GM12878 (cell line): ENCODE data around the gene BTG2. TPM values are rescaled to one million over a fixed set of nuclear protein-coding genes. Genes with fewer than 3 reads are reported as not detected.

Experiments
- BACH1 ChIP-seq: fragments of 450-650 bp; IDR thresholded peaks from 2 replicates; pipeline ENCODE4 v1.6.1; 2017; ENCODE audit warnings: mild to moderate bottlenecking, borderline replicate concordance
- CHD2 ChIP-seq: IDR thresholded peaks from 2 replicates; pipeline ENCODE4 v1.6.1; 2011; ENCODE audit warnings: low read depth, low read length, improper control_type of control experiment, borderline replicate concordance
- E2F8 ChIP-seq: fragments of 450-650 bp; IDR thresholded peaks from 2 replicates; pipeline ENCODE4 v1.6.1; 2018; ENCODE audit warnings: mild to moderate bottlenecking, low read depth, moderate library complexity; ENCODE audit not compliant: partially characterized antibody
- GABPA ChIP-seq: IDR thresholded peaks from 2 replicates; pipeline ENCODE4 v1.6.1; 2014; ENCODE audit warnings: antibody characterized with exemption, low read depth, mild to moderate bottlenecking, inconsistent platforms
- MTA2 ChIP-seq: fragments of 450-650 bp; IDR thresholded peaks from 2 replicates; pipeline ENCODE4 v1.6.1; 2016; ENCODE audit warnings: low read depth, mild to moderate bottlenecking, moderate library complexity
- NR2F1 ChIP-seq: fragments of 450-650 bp; conservative IDR thresholded peaks from 2 replicates; pipeline ENCODE4 v1.6.1; 2017; ENCODE audit warnings: mild to moderate bottlenecking
- POLR2AphosphoS2 ChIP-seq: IDR thresholded peaks from 2 replicates; pipeline ENCODE4 v1.6.1; 2011; ENCODE audit warnings: low read depth, mild to moderate bottlenecking, low read length, improper control_type of control experiment, moderate library complexity
- RAD51 ChIP-seq: fragments of 450-650 bp; IDR thresholded peaks from 2 replicates; pipeline ENCODE4 v1.6.1; 2016; ENCODE audit warnings: moderate library complexity, mild to moderate bottlenecking, inconsistent platforms
- RCOR1 ChIP-seq: conservative IDR thresholded peaks from 2 replicates; pipeline ENCODE4 v1.6.1; 2012; ENCODE audit warnings: low read depth, low read length, improper control_type of control experiment
- RUNX3 ChIP-seq: IDR thresholded peaks from 2 replicates; pipeline ENCODE4 v1.6.1; 2012; ENCODE audit warnings: low read length, inconsistent platforms
- SMARCA5 ChIP-seq: fragments of 450-650 bp; IDR thresholded peaks from 2 replicates; pipeline ENCODE4 v1.6.1; 2017; ENCODE audit warnings: mild to moderate bottlenecking
- SRF ChIP-seq, 2 experiments: IDR thresholded peaks; 2 replicates each; pipeline ENCODE4 v1.6.1; 2011; ENCODE audit warnings: low read depth in 2 of 2, low read length in 2 of 2, mild to moderate bottlenecking in 1 of 2, moderate library complexity in 1 of 2
- SUZ12 ChIP-seq: fragments of 200-600 bp; sonication (generic); IDR thresholded peaks from one replicate; pipeline ENCODE4 v1.6.1; 2018; ENCODE audit warnings: antibody characterized with exemption, mild to moderate bottlenecking; ENCODE audit not compliant: unreplicated experiment
- TCF7 ChIP-seq: IDR thresholded peaks from 2 replicates; pipeline ENCODE4 v1.6.1; 2014; ENCODE audit warnings: antibody characterized with exemption, borderline replicate concordance
- ZNF207 ChIP-seq: fragments of 450-650 bp; IDR thresholded peaks from 2 replicates; pipeline ENCODE4 v1.6.1; 2014; ENCODE audit warnings: antibody characterized with exemption, mild to moderate bottlenecking, borderline replicate concordance
- polyA plus RNA-seq, 11 experiments: library from polyadenylated mRNA; depleted of rRNA in 4 of 11; unstranded in 6 of 11; stranded (reverse) in 5 of 11; fragments of >200 nt; fragmentation: Nextera tagmentation in 4 of 11; fragmentation: Illumina TruSeq in 1 of 11; extraction: Ambion mirVana in 4 of 11; extraction: Trizol in 1 of 11; gene quantifications; 1 replicate in 1 of 11; 2 replicates in 10 of 11; pipeline versions ENCODE4 v1.2.1 to v1.2.3, GENCODE V29; 2011 to 2016; ENCODE audit warnings: inconsistent platforms in 2 of 11, missing spikeins in 2 of 11, low read depth in 1 of 11
- total RNA-seq, 4 experiments: library from RNA; depleted of rRNA in 3 of 4; stranded (reverse); fragments of >200 nt in 3 of 4; fragmentation: Illumina TruSeq in 1 of 4; extraction: Trizol in 1 of 4; gene quantifications; 2 replicates each; pipeline versions ENCODE4 v1.2.1 to v1.2.3, GENCODE V29; 2013 to 2021
- TF ChIP-seq, protein P1 (sequence below): fragments of 450-650 bp; IDR thresholded peaks from 2 replicates; pipeline ENCODE4 v1.6.1; 2017; ENCODE audit warnings: mild to moderate bottlenecking, moderate library complexity
- TF ChIP-seq, protein P2 (sequence below): fragments of 450-650 bp; IDR thresholded peaks from 2 replicates; pipeline ENCODE4 v1.6.1; 2017; ENCODE audit warnings: antibody characterized with exemption, mild to moderate bottlenecking, moderate library complexity
- TF ChIP-seq, protein P3 (sequence below): fragments of 450-650 bp; IDR thresholded peaks from 2 replicates; pipeline ENCODE4 v1.6.1; 2017; ENCODE audit warnings: low read depth, mild to moderate bottlenecking, moderate library complexity

Gene BTG2
- total and polyA plus RNA-seq, 10 of the 15 experiments (the other 5 are each of a cell fraction or from before 2014, with no cell fraction given) = 23.3 to 160 (median 98.1) TPM

DNA sequence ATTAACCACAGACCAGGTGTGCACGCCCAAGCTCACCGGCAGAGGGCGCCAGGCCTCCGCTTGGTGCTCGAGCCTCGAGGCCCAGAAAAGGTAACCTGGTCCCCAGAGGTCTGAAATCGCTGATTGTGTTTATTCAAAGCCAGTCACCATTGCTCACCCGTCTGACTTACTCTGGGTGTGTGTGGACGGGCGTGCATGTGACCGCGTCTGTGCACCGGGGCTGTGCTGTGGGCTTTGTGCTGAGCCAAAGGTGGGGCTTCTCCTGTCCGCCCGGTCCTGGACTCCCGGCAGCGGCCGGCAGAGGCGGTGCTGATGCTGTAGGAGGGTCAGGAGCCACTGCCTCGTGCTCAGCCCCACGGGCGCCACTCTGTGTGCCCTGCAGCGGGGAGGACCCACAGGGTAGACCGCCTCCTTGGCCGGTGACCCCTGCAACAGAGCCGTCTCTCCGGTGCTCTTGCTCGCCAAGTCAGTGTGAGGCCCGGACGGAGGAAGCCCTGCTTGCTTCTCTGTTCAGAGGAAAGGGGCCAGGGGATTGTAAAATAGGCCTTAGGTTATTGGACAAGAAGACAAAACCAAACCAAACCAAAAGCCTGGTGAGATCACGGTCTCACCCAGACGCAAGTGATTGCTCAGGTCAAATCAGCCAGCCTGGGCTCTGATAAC lies 32.0 kb upstream of the BTG2 start (continued):
- TF ChIP-seq, protein P1, sequence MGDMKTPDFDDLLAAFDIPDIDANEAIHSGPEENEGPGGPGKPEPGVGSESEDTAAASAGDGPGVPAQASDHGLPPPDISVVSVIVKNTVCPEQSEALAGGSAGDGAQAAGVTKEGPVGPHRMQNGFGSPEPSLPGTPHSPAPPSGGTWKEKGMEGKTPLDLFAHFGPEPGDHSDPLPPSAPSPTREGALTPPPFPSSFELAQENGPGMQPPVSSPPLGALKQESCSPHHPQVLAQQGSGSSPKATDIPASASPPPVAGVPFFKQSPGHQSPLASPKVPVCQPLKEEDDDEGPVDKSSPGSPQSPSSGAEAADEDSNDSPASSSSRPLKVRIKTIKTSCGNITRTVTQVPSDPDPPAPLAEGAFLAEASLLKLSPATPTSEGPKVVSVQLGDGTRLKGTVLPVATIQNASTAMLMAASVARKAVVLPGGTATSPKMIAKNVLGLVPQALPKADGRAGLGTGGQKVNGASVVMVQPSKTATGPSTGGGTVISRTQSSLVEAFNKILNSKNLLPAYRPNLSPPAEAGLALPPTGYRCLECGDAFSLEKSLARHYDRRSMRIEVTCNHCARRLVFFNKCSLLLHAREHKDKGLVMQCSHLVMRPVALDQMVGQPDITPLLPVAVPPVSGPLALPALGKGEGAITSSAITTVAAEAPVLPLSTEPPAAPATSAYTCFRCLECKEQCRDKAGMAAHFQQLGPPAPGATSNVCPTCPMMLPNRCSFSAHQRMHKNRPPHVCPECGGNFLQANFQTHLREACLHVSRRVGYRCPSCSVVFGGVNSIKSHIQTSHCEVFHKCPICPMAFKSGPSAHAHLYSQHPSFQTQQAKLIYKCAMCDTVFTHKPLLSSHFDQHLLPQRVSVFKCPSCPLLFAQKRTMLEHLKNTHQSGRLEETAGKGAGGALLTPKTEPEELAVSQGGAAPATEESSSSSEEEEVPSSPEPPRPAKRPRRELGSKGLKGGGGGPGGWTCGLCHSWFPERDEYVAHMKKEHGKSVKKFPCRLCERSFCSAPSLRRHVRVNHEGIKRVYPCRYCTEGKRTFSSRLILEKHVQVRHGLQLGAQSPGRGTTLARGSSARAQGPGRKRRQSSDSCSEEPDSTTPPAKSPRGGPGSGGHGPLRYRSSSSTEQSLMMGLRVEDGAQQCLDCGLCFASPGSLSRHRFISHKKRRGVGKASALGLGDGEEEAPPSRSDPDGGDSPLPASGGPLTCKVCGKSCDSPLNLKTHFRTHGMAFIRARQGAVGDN = peak; percentile 84
- TF ChIP-seq SMARCA5 (0 out of 2 replicates have a peak, but pooled peaks have one; percentile 87), CHD2 (peak; percentile 33; the same call in 1 of the 2 replicates), BACH1 (peak; percentile 83), RAD51 (0 out of 2 replicates have a peak, but pooled peaks have one; percentile 31), E2F8 (no peak), ZNF207 (peak; percentile 91), TCF7 (no peak), SRF (IDR thresholded peaks at IDR 0.05; ENCODE audit: low read depth in 2 of 2, low read length in 2 of 2) (0 out of 4 replicates have a peak, but pooled peaks of 1 of the 2 experiments have one; percentile 49), RUNX3 (peak; percentile 97), POLR2AphosphoS2 (peak; percentile 18; the same call in 1 of the 2 replicates), SUZ12 (no peak), NR2F1 (peak; percentile 56), RCOR1 (peak; percentile 83; the same call in 1 of the 2 replicates), MTA2 (no peak; the same call in 1 of the 2 replicates), GABPA (no peak)
- TF ChIP-seq, protein P2, sequence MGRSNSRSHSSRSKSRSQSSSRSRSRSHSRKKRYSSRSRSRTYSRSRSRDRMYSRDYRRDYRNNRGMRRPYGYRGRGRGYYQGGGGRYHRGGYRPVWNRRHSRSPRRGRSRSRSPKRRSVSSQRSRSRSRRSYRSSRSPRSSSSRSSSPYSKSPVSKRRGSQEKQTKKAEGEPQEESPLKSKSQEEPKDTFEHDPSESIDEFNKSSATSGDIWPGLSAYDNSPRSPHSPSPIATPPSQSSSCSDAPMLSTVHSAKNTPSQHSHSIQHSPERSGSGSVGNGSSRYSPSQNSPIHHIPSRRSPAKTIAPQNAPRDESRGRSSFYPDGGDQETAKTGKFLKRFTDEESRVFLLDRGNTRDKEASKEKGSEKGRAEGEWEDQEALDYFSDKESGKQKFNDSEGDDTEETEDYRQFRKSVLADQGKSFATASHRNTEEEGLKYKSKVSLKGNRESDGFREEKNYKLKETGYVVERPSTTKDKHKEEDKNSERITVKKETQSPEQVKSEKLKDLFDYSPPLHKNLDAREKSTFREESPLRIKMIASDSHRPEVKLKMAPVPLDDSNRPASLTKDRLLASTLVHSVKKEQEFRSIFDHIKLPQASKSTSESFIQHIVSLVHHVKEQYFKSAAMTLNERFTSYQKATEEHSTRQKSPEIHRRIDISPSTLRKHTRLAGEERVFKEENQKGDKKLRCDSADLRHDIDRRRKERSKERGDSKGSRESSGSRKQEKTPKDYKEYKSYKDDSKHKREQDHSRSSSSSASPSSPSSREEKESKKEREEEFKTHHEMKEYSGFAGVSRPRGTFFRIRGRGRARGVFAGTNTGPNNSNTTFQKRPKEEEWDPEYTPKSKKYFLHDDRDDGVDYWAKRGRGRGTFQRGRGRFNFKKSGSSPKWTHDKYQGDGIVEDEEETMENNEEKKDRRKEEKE = no peak
- TF ChIP-seq, protein P3, sequence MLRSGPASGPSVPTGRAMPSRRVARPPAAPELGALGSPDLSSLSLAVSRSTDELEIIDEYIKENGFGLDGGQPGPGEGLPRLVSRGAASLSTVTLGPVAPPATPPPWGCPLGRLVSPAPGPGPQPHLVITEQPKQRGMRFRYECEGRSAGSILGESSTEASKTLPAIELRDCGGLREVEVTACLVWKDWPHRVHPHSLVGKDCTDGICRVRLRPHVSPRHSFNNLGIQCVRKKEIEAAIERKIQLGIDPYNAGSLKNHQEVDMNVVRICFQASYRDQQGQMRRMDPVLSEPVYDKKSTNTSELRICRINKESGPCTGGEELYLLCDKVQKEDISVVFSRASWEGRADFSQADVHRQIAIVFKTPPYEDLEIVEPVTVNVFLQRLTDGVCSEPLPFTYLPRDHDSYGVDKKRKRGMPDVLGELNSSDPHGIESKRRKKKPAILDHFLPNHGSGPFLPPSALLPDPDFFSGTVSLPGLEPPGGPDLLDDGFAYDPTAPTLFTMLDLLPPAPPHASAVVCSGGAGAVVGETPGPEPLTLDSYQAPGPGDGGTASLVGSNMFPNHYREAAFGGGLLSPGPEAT = peak; percentile 40; the same call in 1 of the 2 replicates
